H9 (cell line): ENCODE results near the gene KLK13. TPM values are rescaled to one million over a fixed set of nuclear protein-coding genes. Genes with fewer than 3 reads are reported as not detected.

Experiments
- DNase-seq: peaks from one replicate; pipeline ENCODE4 v3.0.0-alpha.2; 2017
- H2AFZ ChIP-seq: one replicate; pipeline ENCODE4 v1.6.1; 2013; ENCODE audit warnings: mild to moderate bottlenecking, low read length, control low read depth, moderate library complexity
- H2AK5ac ChIP-seq: 2 replicates; pipeline ENCODE4 v1.6.1; 2013; ENCODE audit warnings: low read length, control low read depth, mixed read lengths; ENCODE audit not compliant: insufficient read length
- H2BK120ac ChIP-seq: one replicate; pipeline ENCODE4 v1.6.1; 2013; ENCODE audit warnings: low read depth, mild to moderate bottlenecking, low read length, control low read depth, inconsistent platforms; ENCODE audit not compliant: poor library complexity, severe bottlenecking
- H2BK12ac ChIP-seq: 2 replicates; pipeline ENCODE4 v1.6.1; 2013; ENCODE audit warnings: low read length, control low read depth, mixed read lengths, low read depth; ENCODE audit not compliant: insufficient read length
- H2BK15ac ChIP-seq: 2 replicates; pipeline ENCODE4 v1.6.1; 2013; ENCODE audit warnings: low read depth, low read length, control low read depth
- H2BK20ac ChIP-seq: one replicate; pipeline ENCODE4 v1.6.1; 2013; ENCODE audit warnings: low read depth, mild to moderate bottlenecking, low read length, control low read depth, inconsistent platforms; ENCODE audit not compliant: poor library complexity, severe bottlenecking
- H2BK5ac ChIP-seq: 2 replicates; pipeline ENCODE4 v1.6.1; 2013; ENCODE audit warnings: low read length, control low read depth, mixed read lengths; ENCODE audit not compliant: insufficient read length
- H3K14ac ChIP-seq: 2 replicates; pipeline ENCODE4 v1.6.1; 2013; ENCODE audit warnings: low read length, control low read depth; ENCODE audit not compliant: insufficient read depth
- H3K18ac ChIP-seq: 2 replicates; pipeline ENCODE4 v1.6.1; 2013; ENCODE audit warnings: low read depth, mild to moderate bottlenecking, mixed read lengths, low read length, control low read depth; ENCODE audit not compliant: insufficient read length
- H3K23ac ChIP-seq: 2 replicates; pipeline ENCODE4 v1.6.1; 2013; ENCODE audit warnings: low read length, control low read depth, mixed read lengths, low read depth; ENCODE audit not compliant: insufficient read length
- H3K23me2 ChIP-seq: 2 replicates; pipeline ENCODE4 v1.6.1; 2013; ENCODE audit warnings: low read depth, mild to moderate bottlenecking, mixed read lengths, low read length, control low read depth; ENCODE audit not compliant: insufficient read length, poor library complexity, severe bottlenecking
- H3K27ac ChIP-seq: 2 replicates; pipeline ENCODE4 v1.5.1; 2013; ENCODE audit warnings: low read length, control low read depth, mixed read lengths, low read depth; ENCODE audit not compliant: insufficient read length
- H3K27me3 ChIP-seq: 2 replicates; pipeline ENCODE4 v1.6.1; 2013; ENCODE audit warnings: low read length, control low read depth, inconsistent platforms; ENCODE audit not compliant: insufficient read depth
- H3K4ac ChIP-seq: 2 replicates; pipeline ENCODE4 v1.6.1; 2013; ENCODE audit warnings: low read depth, mild to moderate bottlenecking, control low read depth, inconsistent platforms, low read length, moderate library complexity
- H3K4me1 ChIP-seq: 2 replicates; pipeline ENCODE4 v1.6.1; 2013; ENCODE audit warnings: low read length, control low read depth, inconsistent platforms; ENCODE audit not compliant: insufficient read depth
- H3K4me2 ChIP-seq: 2 replicates; pipeline ENCODE4 v1.6.1; 2013; ENCODE audit warnings: low read length, control low read depth, mixed read lengths; ENCODE audit not compliant: insufficient read length, insufficient read depth
- H3K56ac ChIP-seq: 2 replicates; pipeline ENCODE4 v1.6.1; 2013; ENCODE audit warnings: low read depth, mild to moderate bottlenecking, mixed read lengths, low read length, control low read depth; ENCODE audit not compliant: insufficient read length
- H3K79me1 ChIP-seq: 2 replicates; pipeline ENCODE4 v1.6.1; 2013; ENCODE audit warnings: low read depth, mild to moderate bottlenecking, moderate library complexity, low read length, control low read depth, inconsistent platforms; ENCODE audit not compliant: insufficient read depth, poor library complexity, severe bottlenecking
- H3K79me2 ChIP-seq: 2 replicates; pipeline ENCODE4 v1.6.1; 2013; ENCODE audit warnings: low read length, control low read depth, inconsistent platforms; ENCODE audit not compliant: insufficient read depth
- H3K9ac ChIP-seq: 2 replicates; pipeline ENCODE4 v1.6.1; 2013; ENCODE audit warnings: low read length, control low read depth, mixed read lengths; ENCODE audit not compliant: insufficient read length; ENCODE audit errors: extremely low read depth
- H3K9me3 ChIP-seq: one replicate; pipeline ENCODE4 v1.6.1; 2013; ENCODE audit warnings: low read depth, low read length, inconsistent platforms; ENCODE audit not compliant: control insufficient read depth
- H3T11ph ChIP-seq: one replicate; pipeline ENCODE4 v1.6.1; 2013; ENCODE audit warnings: mild to moderate bottlenecking, low read length, control low read depth, inconsistent platforms
- H4K20me1 ChIP-seq: one replicate; pipeline ENCODE4 v1.6.1; 2013; ENCODE audit not compliant: control insufficient read depth, insufficient read length, insufficient read depth
- H4K5ac ChIP-seq: 2 replicates; pipeline ENCODE4 v1.6.1; 2013; ENCODE audit warnings: low read depth, mild to moderate bottlenecking, mixed read lengths, low read length, control low read depth; ENCODE audit not compliant: insufficient read length
- H4K8ac ChIP-seq: replicated peaks from 2 replicates; pipeline ENCODE4 v1.6.1; 2013; ENCODE audit warnings: low read length, control low read depth, mixed read lengths, low read depth; ENCODE audit not compliant: insufficient read length
- H4K91ac ChIP-seq: 2 replicates; pipeline ENCODE4 v1.6.1; 2013; ENCODE audit warnings: low read depth, mild to moderate bottlenecking, moderate library complexity, mixed read lengths, low read length, control low read depth; ENCODE audit not compliant: insufficient read length
- H3K27ac Mint-ChIP-seq, 3 experiments: 2 replicates in 2 of 3; 3 replicates in 1 of 3; pipeline ENCODE4 v1.8.0; 2020 to 2021; ENCODE audit warnings: mixed read lengths in 3 of 3, mild to moderate bottlenecking in 1 of 3, moderate library complexity in 1 of 3
- H3K27me3 Mint-ChIP-seq: 2 replicates; pipeline ENCODE4 v1.8.0; 2021; ENCODE audit warnings: low read depth, mild to moderate bottlenecking, moderate library complexity, mixed read lengths
- H3K36me3 Mint-ChIP-seq, 3 experiments: 2 replicates in 2 of 3; 3 replicates in 1 of 3; pipeline ENCODE4 v1.8.0; 2020 to 2021; ENCODE audit warnings: low read depth in 3 of 3, mixed read lengths in 3 of 3; ENCODE audit not compliant: insufficient read depth in 1 of 3
- H3K4me1 Mint-ChIP-seq, 2 experiments: 2 replicates each; pipeline ENCODE4 v1.8.0; 2020; ENCODE audit warnings: mixed read lengths in 2 of 2
- H3K4me3 Mint-ChIP-seq, 2 experiments: 2 replicates in 1 of 2; 3 replicates in 1 of 2; pipeline ENCODE4 v1.8.0; 2020 to 2021; ENCODE audit warnings: mild to moderate bottlenecking in 2 of 2, mixed read lengths in 2 of 2, moderate library complexity in 1 of 2
- H3K9me3 Mint-ChIP-seq, 2 experiments: 2 replicates in 1 of 2; 3 replicates in 1 of 2; pipeline ENCODE4 v1.8.0; 2020; ENCODE audit warnings: mild to moderate bottlenecking in 2 of 2, mixed read lengths in 2 of 2, moderate library complexity in 1 of 2
- WGBS: extraction: QIAGEN DNeasy Blood & Tissue Kit; methylation state at CpG from one replicate; pipeline ENCODE4 v1.1.7; 2013; ENCODE audit warnings: missing lambda C conversion rate, low lambda C conversion rate, mixed read lengths; ENCODE audit not compliant: insufficient read length; ENCODE audit errors: extremely low coverage; 5-methylcytosine and 5-hydroxymethylcytosine counted together
- total RNA-seq: library from RNA; stranded (reverse); gene quantifications from 2 replicates; pipeline ENCODE4 v1.2.1, GENCODE V29; 2021
- TF ChIP-seq, protein P1 (sequence below): fragments of 200-600 bp; sonication (generic); conservative IDR thresholded peaks from 3 replicates; pipeline ENCODE4 v1.8.0; 2021; ENCODE audit warnings: antibody characterized with exemption, mild to moderate bottlenecking

Gene KLK13
- total RNA-seq, 1 experiment from 2014 or later: 4.2 TPM

DNA sequence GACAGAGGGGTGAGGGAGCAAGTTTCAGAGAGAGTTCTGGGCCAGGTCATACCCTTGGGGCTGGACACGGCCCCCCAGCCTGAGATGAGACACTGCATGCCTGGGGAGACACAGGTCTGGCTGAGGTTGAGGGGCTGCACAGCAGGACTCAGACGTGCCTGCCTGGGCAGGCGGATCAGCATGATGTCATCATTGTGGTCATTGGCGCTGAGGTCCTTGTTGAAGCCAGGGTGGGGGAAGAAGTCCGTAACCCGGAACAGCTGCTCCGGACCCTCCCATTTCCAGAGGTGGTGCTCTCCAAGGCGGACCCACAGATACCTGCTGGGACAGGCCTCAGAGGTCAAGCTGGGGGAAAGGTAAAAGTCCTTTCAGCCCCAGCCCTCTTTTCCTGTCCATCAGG lies 58.5 kb downstream of the KLK13 start:
- Histone ChIP-seq H4K5ac (no peak overlapping the region), H3K9ac (no peak overlapping the region), H3K23ac (no peak overlapping the region), H3K79me1 (no peaks in the 10 kb centered on the region), H2BK5ac (no peak overlapping the region), H3K27me3 (no peaks in the 10 kb centered on the region), H4K20me1 (no peaks in the 10 kb centered on the region), H4K8ac (no peak overlapping the region), H3K9me3 (no peaks in the 10 kb centered on the region), H2BK20ac (no peak overlapping the region), H4K91ac (no peak overlapping the region), H3K4me2 (no peak overlapping the region), H3K18ac (no peak overlapping the region), H3K14ac (no peak overlapping the region), H3K27ac (no peak overlapping the region), H3K4me1 (0 out of 2 replicates have a peak, but pooled peaks cover 4% of the 10 kb centered on the region), H3K23me2 (peaks cover 8% of the 10 kb centered on the region), H2BK120ac (no peak overlapping the region), H3T11ph (no peak overlapping the region), H2AFZ (no peak overlapping the region), H3K56ac (no peak overlapping the region), H3K4ac (no peak overlapping the region), H2BK15ac (no peak overlapping the region), H2BK12ac (no peak overlapping the region), H3K79me2 (no peaks in the 10 kb centered on the region), H2AK5ac (no peak overlapping the region)
- WGBS: no CpG with 5 or more reads among the region's 8 CpGs
- peaks cover 15 to 20% of the 10 kb centered on the region in 2 experiments for H3K4me1 Mint-ChIP-seq
- H3K27me3 Mint-ChIP-seq: peaks cover 51% of the 10 kb centered on the region
- H3K9me3 Mint-ChIP-seq: no peaks in the 10 kb centered on the region
- no peaks in the 10 kb centered on the region for H3K36me3 Mint-ChIP-seq
- H3K4me3 Mint-ChIP-seq: no peak overlapping the region
- H3K27ac Mint-ChIP-seq: no peak overlapping the region
- TF ChIP-seq, protein P1, sequence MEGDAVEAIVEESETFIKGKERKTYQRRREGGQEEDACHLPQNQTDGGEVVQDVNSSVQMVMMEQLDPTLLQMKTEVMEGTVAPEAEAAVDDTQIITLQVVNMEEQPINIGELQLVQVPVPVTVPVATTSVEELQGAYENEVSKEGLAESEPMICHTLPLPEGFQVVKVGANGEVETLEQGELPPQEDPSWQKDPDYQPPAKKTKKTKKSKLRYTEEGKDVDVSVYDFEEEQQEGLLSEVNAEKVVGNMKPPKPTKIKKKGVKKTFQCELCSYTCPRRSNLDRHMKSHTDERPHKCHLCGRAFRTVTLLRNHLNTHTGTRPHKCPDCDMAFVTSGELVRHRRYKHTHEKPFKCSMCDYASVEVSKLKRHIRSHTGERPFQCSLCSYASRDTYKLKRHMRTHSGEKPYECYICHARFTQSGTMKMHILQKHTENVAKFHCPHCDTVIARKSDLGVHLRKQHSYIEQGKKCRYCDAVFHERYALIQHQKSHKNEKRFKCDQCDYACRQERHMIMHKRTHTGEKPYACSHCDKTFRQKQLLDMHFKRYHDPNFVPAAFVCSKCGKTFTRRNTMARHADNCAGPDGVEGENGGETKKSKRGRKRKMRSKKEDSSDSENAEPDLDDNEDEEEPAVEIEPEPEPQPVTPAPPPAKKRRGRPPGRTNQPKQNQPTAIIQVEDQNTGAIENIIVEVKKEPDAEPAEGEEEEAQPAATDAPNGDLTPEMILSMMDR: no peak
- DNase-seq: no peak

Other genes with a start within 250 kb of the KLK13 start
- gene KLK1, start 241.3 kb downstream of the KLK13 start, total RNA-seq: 2.1 and 2.3 TPM in 2 replicates
- not detected in 2 replicates for gene KLK15, start 231.5 kb downstream of the KLK13 start, total RNA-seq
- gene KLK3, start 210.2 kb downstream of the KLK13 start, total RNA-seq: not detected in 2 replicates
- gene KLK2, start 191.7 kb downstream of the KLK13 start, total RNA-seq: not detected in 2 replicates
- 0.48 TPM in 1 of 2 replicates, not detected in the other for gene KLK4, start 153.7 kb downstream of the KLK13 start, total RNA-seq
- gene KLK5, start 112.1 kb downstream of the KLK13 start, total RNA-seq: not detected in 2 replicates
- 2.6 and 3.4 TPM in 2 replicates for gene KLK6, start 95.5 kb downstream of the KLK13 start, total RNA-seq
- 0.13 and 0.52 TPM in 2 replicates for gene KLK7, start 81.2 kb downstream of the KLK13 start, total RNA-seq
- gene KLK8, start 63.5 kb downstream of the KLK13 start, total RNA-seq: 2.7 and 2.9 TPM in 2 replicates
- gene KLK10, start 45.4 kb downstream of the KLK13 start, total RNA-seq: 1.3 and 1.4 TPM in 2 replicates
- gene KLK11, start 38.5 kb downstream of the KLK13 start, total RNA-seq: not detected in 2 replicates
- gene KLK12, start 30.1 kb downstream of the KLK13 start, total RNA-seq: not detected in 2 replicates
- gene KLK14, start 17.8 kb upstream of the KLK13 start, total RNA-seq: 0.26 and 0.46 TPM in 2 replicates
- 8.0 and 8.8 TPM in 2 replicates for gene CTU1, start 43.3 kb upstream of the KLK13 start, total RNA-seq
- gene SIGLEC9, start 59.8 kb upstream of the KLK13 start, total RNA-seq: not detected in 2 replicates
- gene SIGLEC7, start 77.2 kb upstream of the KLK13 start, total RNA-seq: not detected in 2 replicates
- 0.09 and 0.35 TPM in 2 replicates for gene CD33, start 160.0 kb upstream of the KLK13 start, total RNA-seq
- gene SIGLECL1, start 186.0 kb upstream of the KLK13 start, total RNA-seq: not detected in 2 replicates
- gene IGLON5, start 246.6 kb upstream of the KLK13 start, total RNA-seq: 41.4 and 42.3 TPM in 2 replicates